ENCODE measurements around the gene ABHD15. TPM values are rescaled to one million over a fixed set of nuclear protein-coding genes. Genes with fewer than 3 reads are reported as not detected.

The ABHD15 gene
- total and polyA plus RNA-seq, 2 donors (not counting 1 experiment from before 2014, with no cell fraction given), result 10.9 to 44.1 TPM

DNA sequence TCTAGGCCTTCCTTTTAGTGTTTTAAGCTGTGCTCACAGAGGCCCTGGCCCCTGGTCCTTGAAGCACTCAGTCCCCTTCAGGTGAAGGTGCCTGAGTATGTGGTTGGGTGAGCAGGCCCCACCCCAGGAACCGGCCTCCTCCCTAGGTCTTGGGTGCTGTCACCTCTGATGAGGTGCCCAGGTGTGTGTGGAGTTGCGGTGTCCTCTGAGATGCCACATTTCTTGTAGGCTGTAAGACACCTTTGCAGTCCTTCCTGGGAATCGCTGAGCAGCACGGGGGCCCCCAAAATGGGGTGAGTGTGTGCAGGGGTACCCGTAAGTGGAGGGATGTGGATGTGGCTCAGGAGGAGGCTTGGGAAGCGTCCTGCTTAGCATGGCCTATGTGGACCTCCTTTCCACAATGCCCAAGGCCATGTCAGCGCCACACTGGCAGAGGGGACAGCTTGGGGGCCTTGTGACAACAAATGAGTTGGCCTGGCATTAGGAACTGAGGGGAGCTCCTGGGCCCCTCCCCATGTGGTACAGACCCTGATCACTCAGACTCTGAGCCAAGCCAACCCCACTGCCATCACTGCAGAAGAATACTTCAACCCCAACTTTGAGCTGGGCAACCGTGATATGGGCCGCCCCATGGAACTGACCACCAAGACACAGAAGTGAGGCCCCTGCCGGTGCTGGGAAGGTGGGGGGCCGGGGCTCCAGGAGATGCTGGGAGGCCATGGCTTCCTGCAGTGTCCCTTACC, 44.7 kb upstream of the ABHD15 start:
- Histone ChIP-seq H3K9ac (ENCODE audit: low read length) (no peak overlapping the region), H3K79me2 (ENCODE audit: control insufficient read depth, insufficient read depth, low read length) (no peaks in the 10 kb centered on the region), H3K9me3 (ENCODE audit: control extremely low read depth in 1 of 3, control insufficient read depth in 2 of 3, insufficient read depth in 1 of 3, low read length in 2 of 3) (no peaks in the 10 kb centered on the region), H3K27ac (ENCODE audit: low read length in 2 of 2) (no peak overlapping the region), H3K4me2 (replicated peaks; ENCODE audit: low read depth, low read length, poor library complexity, severe bottlenecking) (no peak overlapping the region), H4K20me1 (ENCODE audit: control insufficient read depth, insufficient read depth, low read length, poor library complexity, severe bottlenecking) (peaks cover 21% of the 10 kb centered on the region), H2AFZ (ENCODE audit: insufficient read depth, low read depth, low read length, poor library complexity, severe bottlenecking) (no peak overlapping the region), H3K27me3 (replicated peaks in 1 of 4; ENCODE audit: control extremely low read depth in 1 of 4, control insufficient read depth in 3 of 4, insufficient read depth in 4 of 4, low read length in 3 of 4) (peaks cover 0 to 24% (median 8%) of the 10 kb centered on the region in 4 experiments), H3K36me3 (replicated peaks in 1 of 2; ENCODE audit: control extremely low read depth in 1 of 2, control insufficient read depth in 1 of 2, extremely low read depth in 1 of 2, insufficient read depth in 2 of 2, low read length in 1 of 2) (no peaks in the 10 kb centered on the region), H3K4me3 (ENCODE audit: control extremely low read depth in 1 of 5, extremely low read depth in 1 of 5, insufficient read depth in 1 of 5, low read depth in 2 of 5, low read length in 4 of 5) (no peak overlapping the region), H3K4me1 (ENCODE audit: control insufficient read depth in 2 of 2, insufficient read depth in 2 of 2, low read length in 2 of 2) (peaks cover 34 to 35% of the 10 kb centered on the region in 2 donors)
- 94% methylated on average over 11 of the region's 11 CpGs for WGBS (ENCODE audit: insufficient coverage)
- H3K27me3 Mint-ChIP-seq, result no peaks in the 10 kb centered on the region
- ChIA-PET POLR2A (no interaction called here), CTCF (interaction anchor here (0.8 to 15.4 kb wide), 3 partner anchors 20 to 241 kb away, joined by 4 to 336 read pairs (median 4); partner anchors contain the start of genes ABHD15, GIT1 and TP53I13)
- H3K4me3 Mint-ChIP-seq, result peak overlapping the region; percentile 29
- TF ChIP-seq, protein P1, sequence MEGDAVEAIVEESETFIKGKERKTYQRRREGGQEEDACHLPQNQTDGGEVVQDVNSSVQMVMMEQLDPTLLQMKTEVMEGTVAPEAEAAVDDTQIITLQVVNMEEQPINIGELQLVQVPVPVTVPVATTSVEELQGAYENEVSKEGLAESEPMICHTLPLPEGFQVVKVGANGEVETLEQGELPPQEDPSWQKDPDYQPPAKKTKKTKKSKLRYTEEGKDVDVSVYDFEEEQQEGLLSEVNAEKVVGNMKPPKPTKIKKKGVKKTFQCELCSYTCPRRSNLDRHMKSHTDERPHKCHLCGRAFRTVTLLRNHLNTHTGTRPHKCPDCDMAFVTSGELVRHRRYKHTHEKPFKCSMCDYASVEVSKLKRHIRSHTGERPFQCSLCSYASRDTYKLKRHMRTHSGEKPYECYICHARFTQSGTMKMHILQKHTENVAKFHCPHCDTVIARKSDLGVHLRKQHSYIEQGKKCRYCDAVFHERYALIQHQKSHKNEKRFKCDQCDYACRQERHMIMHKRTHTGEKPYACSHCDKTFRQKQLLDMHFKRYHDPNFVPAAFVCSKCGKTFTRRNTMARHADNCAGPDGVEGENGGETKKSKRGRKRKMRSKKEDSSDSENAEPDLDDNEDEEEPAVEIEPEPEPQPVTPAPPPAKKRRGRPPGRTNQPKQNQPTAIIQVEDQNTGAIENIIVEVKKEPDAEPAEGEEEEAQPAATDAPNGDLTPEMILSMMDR (IDR thresholded peaks at IDR 0.05), result no peak
- no peak for TF ChIP-seq EZH2 (IDR thresholded peaks at IDR 0.05; ENCODE audit: borderline replicate concordance, insufficient read depth, low read depth, low read length, poor library complexity, severe bottlenecking)
- no peak for ATAC-seq (ENCODE audit: low read depth)
- intact Hi-C loops (cut with micrococcal nuclease), result loop anchor here (10.0 kb wide), 1 partner anchor 317 kb away; the partner anchor contains the start of gene NUFIP2
- H3K9me3 Mint-ChIP-seq (ENCODE audit: insufficient read depth), result no peaks in the 10 kb centered on the region
- peaks cover 25% of the 10 kb centered on the region for H3K4me1 Mint-ChIP-seq
- no peak overlapping the region for H3K27ac Mint-ChIP-seq
- DNase-seq, result no peak

DNA sequence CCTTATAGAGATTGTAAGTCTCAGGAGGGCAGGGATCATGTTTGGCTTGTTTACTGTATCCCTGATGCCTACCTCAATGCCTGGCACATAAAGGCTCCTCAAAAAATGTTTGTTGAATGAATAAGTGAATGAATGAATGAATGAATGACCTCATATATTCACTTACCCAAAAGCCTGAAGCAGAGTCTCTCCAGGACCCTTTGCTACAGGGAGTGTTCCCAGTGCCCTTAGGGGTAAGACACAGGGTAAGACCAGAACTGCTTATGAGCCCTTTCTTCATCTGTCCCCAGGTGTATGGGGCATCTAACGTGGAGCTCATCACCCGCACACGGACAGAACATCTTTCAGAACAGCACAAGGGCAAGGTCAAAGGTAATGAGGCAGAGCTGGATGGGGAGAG, 43.6 kb upstream of the ABHD15 start:
- ATAC-seq (ENCODE audit: low read depth) (no peak), DNase-seq (no peak)
- no peaks in the 10 kb centered on the region for H3K79me2 ChIP-seq (ENCODE audit: control insufficient read depth, insufficient read depth, low read length)
- TF ChIP-seq, protein P1 (IDR thresholded peaks at IDR 0.05), result no peak
- TF ChIP-seq EZH2 (IDR thresholded peaks at IDR 0.05; ENCODE audit: borderline replicate concordance, insufficient read depth, low read depth, low read length, poor library complexity, severe bottlenecking), result no peak
- H4K20me1 ChIP-seq (ENCODE audit: control insufficient read depth, insufficient read depth, low read length, poor library complexity, severe bottlenecking), result peaks cover 13% of the 10 kb centered on the region
- Mint-ChIP-seq H3K27ac (no peak overlapping the region), H3K4me1 (peaks cover 13% of the 10 kb centered on the region), H3K4me3 (no peak overlapping the region), H3K9me3 (ENCODE audit: insufficient read depth) (no peaks in the 10 kb centered on the region), H3K27me3 (no peaks in the 10 kb centered on the region)
- no peak overlapping the region for H2AFZ ChIP-seq (ENCODE audit: insufficient read depth, low read depth, low read length, poor library complexity, severe bottlenecking)
- intact Hi-C loops (cut with micrococcal nuclease), result loop anchor here (10.0 kb wide), 1 partner anchor 316 kb away; the partner anchor contains the start of gene NUFIP2
- H3K4me3 ChIP-seq (ENCODE audit: control extremely low read depth in 1 of 5, extremely low read depth in 1 of 5, insufficient read depth in 1 of 5, low read depth in 2 of 5, low read length in 4 of 5), result no peak overlapping the region
- H3K9me3 ChIP-seq (ENCODE audit: control extremely low read depth in 1 of 3, control insufficient read depth in 2 of 3, insufficient read depth in 1 of 3, low read length in 2 of 3), result no peaks in the 10 kb centered on the region
- H3K27me3 ChIP-seq (replicated peaks in 1 of 4; ENCODE audit: control extremely low read depth in 1 of 4, control insufficient read depth in 3 of 4, insufficient read depth in 4 of 4, low read length in 3 of 4), result peaks cover 0 to 15% (median 3%) of the 10 kb centered on the region in 4 experiments
- no peak overlapping the region for H3K9ac ChIP-seq (ENCODE audit: low read length)
- no peak overlapping the region for H3K4me2 ChIP-seq (replicated peaks; ENCODE audit: low read depth, low read length, poor library complexity, severe bottlenecking)
- no peaks in the 10 kb centered on the region for H3K36me3 ChIP-seq (replicated peaks in 1 of 2; ENCODE audit: control extremely low read depth in 1 of 2, control insufficient read depth in 1 of 2, extremely low read depth in 1 of 2, insufficient read depth in 2 of 2, low read length in 1 of 2)
- H3K27ac ChIP-seq (ENCODE audit: low read length in 2 of 2), result no peak overlapping the region
- H3K4me1 ChIP-seq (ENCODE audit: control insufficient read depth in 2 of 2, insufficient read depth in 2 of 2, low read length in 2 of 2), result peaks cover 24 to 25% of the 10 kb centered on the region in 2 donors
- ChIA-PET CTCF (interaction anchor here (1.1 to 15.4 kb wide), 4 partner anchors 19 to 240 kb away, joined by 3 to 336 read pairs (median 4); partner anchors contain the start of genes ABHD15, GIT1 and TP53I13), POLR2A (no interaction called here)
- 100% methylated on average over 1 of the region's 3 CpGs for WGBS (ENCODE audit: insufficient coverage)

Measured in B cell (primary cell).